IPS DF 6.9 (cell line): Measurements from ENCODE around the gene IQCB1.

Experiments
- DNase-seq: peaks from one replicate; pipeline ENCODE4 v3.0.0-alpha.2; 2013; ENCODE audit warnings: low read depth, low spot score
- H3K27ac ChIP-seq: one replicate; pipeline ENCODE4 v1.5.1; 2013; ENCODE audit warnings: low read length, control low read depth
- H3K27me3 ChIP-seq: 2 replicates; pipeline ENCODE4 v1.6.1; 2013; ENCODE audit warnings: mild to moderate bottlenecking, low read length; ENCODE audit not compliant: control insufficient read depth, insufficient read depth
- H3K36me3 ChIP-seq: 2 replicates; pipeline ENCODE4 v1.6.1; 2013; ENCODE audit warnings: low read length; ENCODE audit not compliant: control insufficient read depth, insufficient read depth
- H3K4me1 ChIP-seq: 2 replicates; pipeline ENCODE4 v1.6.1; 2013; ENCODE audit warnings: low read length; ENCODE audit not compliant: control insufficient read depth, insufficient read depth
- H3K4me3 ChIP-seq: 2 replicates; pipeline ENCODE4 v1.5.1; 2013; ENCODE audit warnings: mild to moderate bottlenecking, low read length
- H3K9me3 ChIP-seq: 2 replicates; pipeline ENCODE4 v1.6.1; 2013; ENCODE audit warnings: low read length, inconsistent platforms; ENCODE audit not compliant: control insufficient read depth, insufficient read depth
- WGBS: extraction: QIAGEN DNeasy Blood & Tissue Kit; methylation state at CpG from one replicate; pipeline ENCODE4 v1.1.7; 2013; ENCODE audit warnings: mixed read lengths, missing lambda C conversion rate; ENCODE audit not compliant: insufficient read length, insufficient coverage; 5-methylcytosine and 5-hydroxymethylcytosine counted together

IQCB1 gene

DNA sequence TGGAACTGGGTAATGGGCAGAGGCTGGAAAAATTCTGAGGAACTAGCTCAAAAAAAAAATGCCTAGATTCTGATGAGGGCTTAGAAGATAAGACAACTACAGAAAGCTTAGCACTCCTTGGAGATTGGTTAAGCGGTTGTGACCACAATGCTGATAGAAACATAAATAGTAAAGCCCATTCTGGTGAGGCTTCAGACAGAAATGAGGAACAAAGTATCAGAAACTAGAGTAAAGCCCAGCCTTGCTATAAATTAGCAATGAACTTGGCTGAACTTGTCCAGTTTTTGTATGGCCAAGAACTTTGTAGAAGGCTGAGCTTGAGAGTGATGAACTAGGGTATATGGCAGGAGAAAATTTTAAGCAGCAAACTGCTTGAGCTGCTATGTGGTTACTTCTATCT is 110.7 kb downstream of the IQCB1 start:
- DNase-seq, result no peak

DNA sequence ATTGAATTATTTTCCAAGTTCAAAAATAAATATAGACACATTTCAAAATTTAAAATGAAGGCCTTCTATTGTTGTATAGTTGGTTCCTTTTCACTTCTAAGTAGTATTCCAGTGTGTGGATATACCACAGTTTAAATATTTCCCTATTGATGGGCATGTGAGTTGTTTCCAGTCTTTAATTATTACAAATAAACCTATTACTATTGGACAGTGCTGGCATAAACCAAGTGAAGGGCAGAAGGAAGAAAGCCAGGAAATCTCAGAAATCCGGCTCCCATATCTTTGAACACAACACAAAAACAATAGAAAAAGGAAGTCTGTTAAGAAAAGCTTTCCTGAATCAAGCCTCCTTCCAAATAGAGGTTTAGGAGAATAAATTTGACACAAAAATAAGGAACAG is 111.4 kb downstream of the IQCB1 start:
- Histone ChIP-seq H3K27ac (no peak overlapping the region), H3K4me3 (no peak overlapping the region), H3K9me3 (no peaks in the 10 kb centered on the region), H3K27me3 (no peaks in the 10 kb centered on the region), H3K4me1 (no peaks in the 10 kb centered on the region), H3K36me3 (peaks cover 2% of the 10 kb centered on the region; the same call in 1 of the 2 replicates)
- no CpG with 5 or more reads among the region's 1 CpG for WGBS
- no peak for DNase-seq

More for the DNA sequence above, 110.7 kb downstream of the IQCB1 start:
- H3K36me3 ChIP-seq, result peaks cover 3% of the 10 kb centered on the region; the same call in 1 of the 2 replicates
- no peaks in the 10 kb centered on the region for H3K4me1 ChIP-seq
- WGBS, result no CpG with 5 or more reads among the region's 1 CpG
- no peaks in the 10 kb centered on the region for H3K27me3 ChIP-seq
- H3K9me3 ChIP-seq, result no peaks in the 10 kb centered on the region
- H3K27ac ChIP-seq, result no peak overlapping the region
- H3K4me3 ChIP-seq, result no peak overlapping the region

DNA sequence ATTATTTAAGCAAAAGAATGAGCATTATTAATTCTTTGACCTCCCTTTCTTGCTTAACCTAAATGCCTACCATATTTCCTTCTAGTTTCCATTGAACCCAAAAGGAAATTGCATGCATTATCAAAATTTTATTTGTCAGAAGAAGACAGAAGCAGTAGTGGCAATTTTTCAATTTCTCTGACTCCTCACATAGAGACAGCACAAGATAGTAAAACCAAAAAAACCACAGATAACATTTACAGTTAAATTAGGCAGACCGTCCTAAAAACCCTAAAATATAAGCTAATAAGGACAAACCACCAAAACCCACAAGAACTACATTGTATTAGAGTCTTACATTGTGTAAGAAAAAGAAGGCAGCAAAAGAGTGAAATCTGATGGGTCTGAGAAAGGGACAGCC is 112.4 kb downstream of the IQCB1 start:
- Histone ChIP-seq H3K27me3 (no peaks in the 10 kb centered on the region), H3K27ac (no peak overlapping the region), H3K4me3 (no peak overlapping the region), H3K36me3 (no peaks in the 10 kb centered on the region; the same call in 1 of the 2 replicates), H3K4me1 (no peaks in the 10 kb centered on the region), H3K9me3 (no peaks in the 10 kb centered on the region)
- no peak for DNase-seq
- no CpG with 5 or more reads among the region's 1 CpG for WGBS

DNA sequence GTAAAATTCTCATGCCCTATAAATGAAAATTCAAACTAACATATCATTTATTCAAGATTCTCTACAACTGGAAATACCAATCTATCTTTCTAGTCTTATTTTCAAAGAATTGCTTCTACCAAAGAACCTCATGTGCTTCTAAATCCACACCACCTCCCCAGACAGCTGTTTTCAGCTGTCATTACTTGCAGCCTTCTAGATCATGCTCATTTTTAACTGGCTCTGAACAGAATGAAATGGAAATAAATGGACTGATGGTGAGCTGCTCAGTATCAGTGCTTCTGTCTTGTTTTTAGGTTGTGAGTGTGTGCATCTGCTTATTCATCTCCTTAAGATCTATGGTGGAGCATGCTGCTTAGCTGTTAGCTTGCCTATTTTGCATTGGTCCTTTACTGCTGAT is 114.7 kb downstream of the IQCB1 start:
- Histone ChIP-seq H3K4me3 (no peak overlapping the region), H3K27me3 (no peaks in the 10 kb centered on the region), H3K4me1 (no peaks in the 10 kb centered on the region), H3K9me3 (no peaks in the 10 kb centered on the region), H3K36me3 (no peaks in the 10 kb centered on the region; the same call in 1 of the 2 replicates), H3K27ac (no peak overlapping the region)
- no peak for DNase-seq
